H9 (cell line): Measurements from ENCODE around the gene WDR31. TPM values are rescaled to one million over a fixed set of nuclear protein-coding genes. Genes with fewer than 3 reads are reported as not detected.
A peak's percentile ranks its signal among the peaks of the same experiment; 100 is the strongest.

ENCODE experiments used
- DNase-seq: peaks from one replicate; pipeline ENCODE4 v3.0.0-alpha.2; 2017
- H2AFZ ChIP-seq: one replicate; pipeline ENCODE4 v1.6.1; 2013; ENCODE audit warnings: mild to moderate bottlenecking, low read length, control low read depth, moderate library complexity
- H2AK5ac ChIP-seq: 2 replicates; pipeline ENCODE4 v1.6.1; 2013; ENCODE audit warnings: low read length, control low read depth, mixed read lengths; ENCODE audit not compliant: insufficient read length
- H2BK120ac ChIP-seq: one replicate; pipeline ENCODE4 v1.6.1; 2013; ENCODE audit warnings: low read depth, mild to moderate bottlenecking, low read length, control low read depth, inconsistent platforms; ENCODE audit not compliant: poor library complexity, severe bottlenecking
- H2BK12ac ChIP-seq: 2 replicates; pipeline ENCODE4 v1.6.1; 2013; ENCODE audit warnings: low read length, control low read depth, mixed read lengths, low read depth; ENCODE audit not compliant: insufficient read length
- H2BK15ac ChIP-seq: 2 replicates; pipeline ENCODE4 v1.6.1; 2013; ENCODE audit warnings: low read depth, low read length, control low read depth
- H2BK20ac ChIP-seq: one replicate; pipeline ENCODE4 v1.6.1; 2013; ENCODE audit warnings: low read depth, mild to moderate bottlenecking, low read length, control low read depth, inconsistent platforms; ENCODE audit not compliant: poor library complexity, severe bottlenecking
- H2BK5ac ChIP-seq: 2 replicates; pipeline ENCODE4 v1.6.1; 2013; ENCODE audit warnings: low read length, control low read depth, mixed read lengths; ENCODE audit not compliant: insufficient read length
- H3K14ac ChIP-seq: 2 replicates; pipeline ENCODE4 v1.6.1; 2013; ENCODE audit warnings: low read length, control low read depth; ENCODE audit not compliant: insufficient read depth
- H3K18ac ChIP-seq: 2 replicates; pipeline ENCODE4 v1.6.1; 2013; ENCODE audit warnings: low read depth, mild to moderate bottlenecking, mixed read lengths, low read length, control low read depth; ENCODE audit not compliant: insufficient read length
- H3K23ac ChIP-seq: 2 replicates; pipeline ENCODE4 v1.6.1; 2013; ENCODE audit warnings: low read length, control low read depth, mixed read lengths, low read depth; ENCODE audit not compliant: insufficient read length
- H3K23me2 ChIP-seq: 2 replicates; pipeline ENCODE4 v1.6.1; 2013; ENCODE audit warnings: low read depth, mild to moderate bottlenecking, mixed read lengths, low read length, control low read depth; ENCODE audit not compliant: insufficient read length, poor library complexity, severe bottlenecking
- H3K27ac ChIP-seq: 2 replicates; pipeline ENCODE4 v1.5.1; 2013; ENCODE audit warnings: low read length, control low read depth, mixed read lengths, low read depth; ENCODE audit not compliant: insufficient read length
- H3K27me3 ChIP-seq: 2 replicates; pipeline ENCODE4 v1.6.1; 2013; ENCODE audit warnings: low read length, control low read depth, inconsistent platforms; ENCODE audit not compliant: insufficient read depth
- H3K4ac ChIP-seq: 2 replicates; pipeline ENCODE4 v1.6.1; 2013; ENCODE audit warnings: low read depth, mild to moderate bottlenecking, control low read depth, inconsistent platforms, low read length, moderate library complexity
- H3K4me1 ChIP-seq: 2 replicates; pipeline ENCODE4 v1.6.1; 2013; ENCODE audit warnings: low read length, control low read depth, inconsistent platforms; ENCODE audit not compliant: insufficient read depth
- H3K4me2 ChIP-seq: 2 replicates; pipeline ENCODE4 v1.6.1; 2013; ENCODE audit warnings: low read length, control low read depth, mixed read lengths; ENCODE audit not compliant: insufficient read length, insufficient read depth
- H3K56ac ChIP-seq: 2 replicates; pipeline ENCODE4 v1.6.1; 2013; ENCODE audit warnings: low read depth, mild to moderate bottlenecking, mixed read lengths, low read length, control low read depth; ENCODE audit not compliant: insufficient read length
- H3K79me1 ChIP-seq: 2 replicates; pipeline ENCODE4 v1.6.1; 2013; ENCODE audit warnings: low read depth, mild to moderate bottlenecking, moderate library complexity, low read length, control low read depth, inconsistent platforms; ENCODE audit not compliant: insufficient read depth, poor library complexity, severe bottlenecking
- H3K79me2 ChIP-seq: 2 replicates; pipeline ENCODE4 v1.6.1; 2013; ENCODE audit warnings: low read length, control low read depth, inconsistent platforms; ENCODE audit not compliant: insufficient read depth
- H3K9ac ChIP-seq: 2 replicates; pipeline ENCODE4 v1.6.1; 2013; ENCODE audit warnings: low read length, control low read depth, mixed read lengths; ENCODE audit not compliant: insufficient read length; ENCODE audit errors: extremely low read depth
- H3K9me3 ChIP-seq: one replicate; pipeline ENCODE4 v1.6.1; 2013; ENCODE audit warnings: low read depth, low read length, inconsistent platforms; ENCODE audit not compliant: control insufficient read depth
- H3T11ph ChIP-seq: one replicate; pipeline ENCODE4 v1.6.1; 2013; ENCODE audit warnings: mild to moderate bottlenecking, low read length, control low read depth, inconsistent platforms
- H4K20me1 ChIP-seq: one replicate; pipeline ENCODE4 v1.6.1; 2013; ENCODE audit not compliant: control insufficient read depth, insufficient read length, insufficient read depth
- H4K5ac ChIP-seq: 2 replicates; pipeline ENCODE4 v1.6.1; 2013; ENCODE audit warnings: low read depth, mild to moderate bottlenecking, mixed read lengths, low read length, control low read depth; ENCODE audit not compliant: insufficient read length
- H4K8ac ChIP-seq: replicated peaks from 2 replicates; pipeline ENCODE4 v1.6.1; 2013; ENCODE audit warnings: low read length, control low read depth, mixed read lengths, low read depth; ENCODE audit not compliant: insufficient read length
- H4K91ac ChIP-seq: 2 replicates; pipeline ENCODE4 v1.6.1; 2013; ENCODE audit warnings: low read depth, mild to moderate bottlenecking, moderate library complexity, mixed read lengths, low read length, control low read depth; ENCODE audit not compliant: insufficient read length
- H3K27ac Mint-ChIP-seq, 3 experiments: 2 replicates in 2 of 3; 3 replicates in 1 of 3; pipeline ENCODE4 v1.8.0; 2020 to 2021; ENCODE audit warnings: mixed read lengths in 3 of 3, mild to moderate bottlenecking in 1 of 3, moderate library complexity in 1 of 3
- H3K27me3 Mint-ChIP-seq: 2 replicates; pipeline ENCODE4 v1.8.0; 2021; ENCODE audit warnings: low read depth, mild to moderate bottlenecking, moderate library complexity, mixed read lengths
- H3K36me3 Mint-ChIP-seq, 3 experiments: 2 replicates in 2 of 3; 3 replicates in 1 of 3; pipeline ENCODE4 v1.8.0; 2020 to 2021; ENCODE audit warnings: low read depth in 3 of 3, mixed read lengths in 3 of 3; ENCODE audit not compliant: insufficient read depth in 1 of 3
- H3K4me1 Mint-ChIP-seq, 2 experiments: 2 replicates each; pipeline ENCODE4 v1.8.0; 2020; ENCODE audit warnings: mixed read lengths in 2 of 2
- H3K4me3 Mint-ChIP-seq, 2 experiments: 2 replicates in 1 of 2; 3 replicates in 1 of 2; pipeline ENCODE4 v1.8.0; 2020 to 2021; ENCODE audit warnings: mild to moderate bottlenecking in 2 of 2, mixed read lengths in 2 of 2, moderate library complexity in 1 of 2
- H3K9me3 Mint-ChIP-seq, 2 experiments: 2 replicates in 1 of 2; 3 replicates in 1 of 2; pipeline ENCODE4 v1.8.0; 2020; ENCODE audit warnings: mild to moderate bottlenecking in 2 of 2, mixed read lengths in 2 of 2, moderate library complexity in 1 of 2
- WGBS: extraction: QIAGEN DNeasy Blood & Tissue Kit; methylation state at CpG from one replicate; pipeline ENCODE4 v1.1.7; 2013; ENCODE audit warnings: missing lambda C conversion rate, low lambda C conversion rate, mixed read lengths; ENCODE audit not compliant: insufficient read length; ENCODE audit errors: extremely low coverage; 5-methylcytosine and 5-hydroxymethylcytosine counted together
- long read RNA-seq: library from polyadenylated mRNA; unstranded; transcript quantifications from one replicate; pipeline ENCODE4 v2.0.0, GENCODE V29; 2020
- total RNA-seq: library from RNA; stranded (reverse); gene quantifications from 2 replicates; pipeline ENCODE4 v1.2.1, GENCODE V29; 2021
- TF ChIP-seq, protein P1 (sequence below): fragments of 200-600 bp; sonication (generic); conservative IDR thresholded peaks from 3 replicates; pipeline ENCODE4 v1.8.0; 2021; ENCODE audit warnings: antibody characterized with exemption, mild to moderate bottlenecking

The WDR31 gene
- 0.59 and 0.72 TPM in 2 replicates for total RNA-seq
- long read RNA-seq, partial matches to known transcripts = 0 of 5 reads
- long read RNA-seq, other reads (novel, unspliced or antisense) = 1 of 5 reads

- no peak within 1 kb of the TSS for H2BK5ac ChIP-seq
- no peak within 1 kb of the TSS for H2BK15ac ChIP-seq
- no CpG with 5 or more reads among the region's 46 CpGs for WGBS
- TF ChIP-seq, protein P1, sequence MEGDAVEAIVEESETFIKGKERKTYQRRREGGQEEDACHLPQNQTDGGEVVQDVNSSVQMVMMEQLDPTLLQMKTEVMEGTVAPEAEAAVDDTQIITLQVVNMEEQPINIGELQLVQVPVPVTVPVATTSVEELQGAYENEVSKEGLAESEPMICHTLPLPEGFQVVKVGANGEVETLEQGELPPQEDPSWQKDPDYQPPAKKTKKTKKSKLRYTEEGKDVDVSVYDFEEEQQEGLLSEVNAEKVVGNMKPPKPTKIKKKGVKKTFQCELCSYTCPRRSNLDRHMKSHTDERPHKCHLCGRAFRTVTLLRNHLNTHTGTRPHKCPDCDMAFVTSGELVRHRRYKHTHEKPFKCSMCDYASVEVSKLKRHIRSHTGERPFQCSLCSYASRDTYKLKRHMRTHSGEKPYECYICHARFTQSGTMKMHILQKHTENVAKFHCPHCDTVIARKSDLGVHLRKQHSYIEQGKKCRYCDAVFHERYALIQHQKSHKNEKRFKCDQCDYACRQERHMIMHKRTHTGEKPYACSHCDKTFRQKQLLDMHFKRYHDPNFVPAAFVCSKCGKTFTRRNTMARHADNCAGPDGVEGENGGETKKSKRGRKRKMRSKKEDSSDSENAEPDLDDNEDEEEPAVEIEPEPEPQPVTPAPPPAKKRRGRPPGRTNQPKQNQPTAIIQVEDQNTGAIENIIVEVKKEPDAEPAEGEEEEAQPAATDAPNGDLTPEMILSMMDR = no peak
- H3K23ac ChIP-seq = no peak within 1 kb of the TSS
- no peaks in the 10 kb centered on the region; a peak in 1 of 5 replicates for H3K9me3 Mint-ChIP-seq
- H3K4me3 Mint-ChIP-seq = peak within 1 kb of the TSS; percentile 67 to 84
- H3K4me1 ChIP-seq = no peaks in the 10 kb centered on the region
- H3K9ac ChIP-seq = peak within 1 kb of the TSS; percentile 31
- H3K27ac Mint-ChIP-seq = peak within 1 kb of the TSS in 1 of 3 experiments; percentile 87; a peak in 2 of 7 replicates
- H3K27me3 ChIP-seq = no peaks in the 10 kb centered on the region; the same call in 1 of the 2 replicates
- H3K23me2 ChIP-seq = peaks cover 9% of the 10 kb centered on the region
- H4K20me1 ChIP-seq = no peaks in the 10 kb centered on the region
- H3K4ac ChIP-seq = no peak within 1 kb of the TSS
- peaks cover 0 to 7% of the 10 kb centered on the region in 2 experiments for H3K4me1 Mint-ChIP-seq
- DNase-seq = peak; percentile 90
- no peak within 1 kb of the TSS for H3K56ac ChIP-seq
- peak within 1 kb of the TSS; percentile 75 for H3K4me2 ChIP-seq
- no peak within 1 kb of the TSS for H2BK120ac ChIP-seq
- H4K5ac ChIP-seq = no peak within 1 kb of the TSS
- H3K79me1 ChIP-seq = no peaks in the 10 kb centered on the region
- peaks cover 38% of the 10 kb centered on the region for H3K27me3 Mint-ChIP-seq
- H3K14ac ChIP-seq = no peak within 1 kb of the TSS
- H4K91ac ChIP-seq = no peak within 1 kb of the TSS
- no peaks in the 10 kb centered on the region for H3K79me2 ChIP-seq
- H3K18ac ChIP-seq = no peak within 1 kb of the TSS
- no peak within 1 kb of the TSS for H2AK5ac ChIP-seq
- H2BK20ac ChIP-seq = no peak within 1 kb of the TSS
- H2AFZ ChIP-seq = peak within 1 kb of the TSS; percentile 66
- no peaks in the 10 kb centered on the region for H3K9me3 ChIP-seq
- no peaks in the 10 kb centered on the region for H3K36me3 Mint-ChIP-seq
- no peak within 1 kb of the TSS for H4K8ac ChIP-seq
- no peak within 1 kb of the TSS for H3T11ph ChIP-seq
- no peak within 1 kb of the TSS for H2BK12ac ChIP-seq
- no peak within 1 kb of the TSS for H3K27ac ChIP-seq
Measured at GRCh38 chr9:113340011-113340699, at the start of gene WDR31. Gene WDR31, minus strand, starts transcription at chr9:113340275. Its CDS starts 8,253 bp downstream, at chr9:113332022.
